GM08714 (cell line): ENCODE results near the gene WDR64.
"Not testable (repeated sequence)": the region's sequence is repeated elsewhere in the genome, so short reads cannot be mapped to it uniquely, and the experiment has no call there.

Experiments used
- H3K4me3 ChIP-seq: fragments of 200-500 bp; sonication (Bioruptor generic); 2 replicates; pipeline ENCODE4 v1.5.1; 2014; ENCODE audit warnings: mild to moderate bottlenecking, low read length, inconsistent platforms
- ZNF274 ChIP-seq: IDR thresholded peaks from 2 replicates; pipeline ENCODE4 v1.6.1; 2012; ENCODE audit warnings: mild to moderate bottlenecking, low read depth, low read length

The WDR64 gene

GRCh38 chr1:241672301-241672700 is 20.2 kb downstream of the WDR64 start:
- H3K4me3 ChIP-seq: no peak overlapping the region
- no peak for TF ChIP-seq ZNF274

- TF ChIP-seq ZNF274: no peak
- no peak overlapping the region for H3K4me3 ChIP-seq
Observed at GRCh38 chr1:241674805-241675384, 22.8 kb downstream of the WDR64 start.

GRCh38 chr1:241675983-241676382 is 23.9 kb downstream of the WDR64 start:
- no peak for TF ChIP-seq ZNF274
- no peak overlapping the region for H3K4me3 ChIP-seq

GRCh38 chr1:241677201-241677600 is 25.1 kb downstream of the WDR64 start:
- no peak for TF ChIP-seq ZNF274
- H3K4me3 ChIP-seq: no peak overlapping the region

- TF ChIP-seq ZNF274: no peak
- no peak overlapping the region for H3K4me3 ChIP-seq
Observed at GRCh38 chr1:241678536-241678935, 26.5 kb downstream of the WDR64 start.

DNA sequence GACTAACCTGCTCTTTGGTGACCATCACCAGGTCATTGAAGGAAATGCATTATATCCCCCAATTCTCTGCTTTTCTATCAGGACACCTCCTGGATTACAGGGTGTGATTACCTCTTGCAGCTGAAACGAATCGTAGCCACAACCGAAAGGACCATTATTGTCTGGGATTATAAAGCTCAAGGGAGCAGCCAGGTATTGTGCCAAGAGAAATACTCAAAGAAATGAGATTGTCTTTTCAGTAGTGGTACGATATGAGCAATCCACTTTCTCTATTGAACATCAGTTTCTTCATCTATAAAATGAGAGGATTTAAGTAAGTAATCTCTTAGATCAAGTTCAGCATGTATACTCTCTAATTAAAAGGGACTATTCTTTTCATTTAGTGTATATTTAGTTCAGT is 27.3 kb downstream of the WDR64 start:
- no peak overlapping the region for H3K4me3 ChIP-seq
- TF ChIP-seq ZNF274: no peak

GRCh38 chr1:241679961-241680360 is 27.9 kb downstream of the WDR64 start:
- H3K4me3 ChIP-seq: no peak overlapping the region

GRCh38 chr1:241681861-241682448 is 29.9 kb downstream of the WDR64 start:
- H3K4me3 ChIP-seq: not testable (repeated sequence)

More at GRCh38 chr1:241679961-241680360, 27.9 kb downstream of the WDR64 start:
- no peak for TF ChIP-seq ZNF274

DNA sequence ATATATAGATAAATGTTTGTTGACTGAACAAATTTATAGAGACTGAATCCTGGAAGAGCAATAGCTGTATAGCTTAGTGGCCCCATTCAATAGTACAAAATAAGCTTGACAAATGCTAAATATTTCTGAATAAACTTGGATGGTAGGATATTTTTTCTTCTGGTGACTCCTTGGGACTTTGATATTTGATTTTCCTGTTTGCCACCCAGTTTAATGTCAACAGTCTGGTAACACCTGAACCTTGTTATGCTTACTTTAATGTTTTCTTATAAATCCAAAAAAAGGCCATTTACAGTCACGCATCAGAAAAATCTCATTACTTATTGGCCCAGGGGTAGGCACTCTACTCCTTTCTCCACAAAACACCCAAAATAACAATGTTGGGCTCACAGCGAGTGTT is 30.8 kb downstream of the WDR64 start:
- TF ChIP-seq ZNF274: no peak
- H3K4me3 ChIP-seq: no peak overlapping the region

DNA sequence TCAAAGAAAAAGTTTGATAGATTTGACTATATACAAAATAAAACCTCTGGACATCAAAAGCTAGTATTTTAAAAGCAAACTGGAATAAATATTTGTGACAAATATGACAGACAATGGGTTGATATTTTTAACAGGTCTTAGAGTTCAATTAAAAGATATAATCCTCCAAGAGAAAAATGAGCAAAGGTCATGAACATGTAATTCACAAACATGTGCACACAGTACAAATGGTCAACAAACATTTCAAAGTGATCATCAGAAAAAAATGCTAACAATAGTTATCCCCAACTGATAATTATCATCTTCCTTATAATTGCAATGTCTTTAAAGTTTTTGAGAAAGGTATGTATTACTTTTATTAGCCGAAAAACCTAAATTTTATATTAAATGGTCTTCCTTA is 32.0 kb downstream of the WDR64 start:
- no peak overlapping the region for H3K4me3 ChIP-seq
- TF ChIP-seq ZNF274: no peak

DNA sequence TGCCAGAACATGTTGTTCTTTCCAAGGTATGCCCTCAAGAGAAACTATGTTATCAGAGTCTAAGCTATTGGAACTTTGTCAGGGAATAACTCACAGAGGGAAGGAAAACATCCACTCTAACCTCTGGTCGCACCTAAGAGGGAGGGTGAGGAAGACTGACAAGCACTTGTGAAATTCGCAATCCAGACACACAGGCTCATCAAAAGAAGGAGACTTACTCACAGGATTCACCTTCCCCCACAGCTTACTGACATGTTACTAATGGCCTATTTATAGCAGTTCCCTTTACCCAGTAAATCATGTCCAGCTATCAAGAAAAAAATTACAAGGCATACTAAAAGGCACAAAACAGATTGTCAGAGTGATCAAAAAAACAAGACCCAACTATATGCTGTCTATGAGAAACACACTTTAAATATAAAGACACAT is 36.9 kb downstream of the WDR64 start:
- TF ChIP-seq ZNF274: no peak
- no peak overlapping the region for H3K4me3 ChIP-seq

DNA sequence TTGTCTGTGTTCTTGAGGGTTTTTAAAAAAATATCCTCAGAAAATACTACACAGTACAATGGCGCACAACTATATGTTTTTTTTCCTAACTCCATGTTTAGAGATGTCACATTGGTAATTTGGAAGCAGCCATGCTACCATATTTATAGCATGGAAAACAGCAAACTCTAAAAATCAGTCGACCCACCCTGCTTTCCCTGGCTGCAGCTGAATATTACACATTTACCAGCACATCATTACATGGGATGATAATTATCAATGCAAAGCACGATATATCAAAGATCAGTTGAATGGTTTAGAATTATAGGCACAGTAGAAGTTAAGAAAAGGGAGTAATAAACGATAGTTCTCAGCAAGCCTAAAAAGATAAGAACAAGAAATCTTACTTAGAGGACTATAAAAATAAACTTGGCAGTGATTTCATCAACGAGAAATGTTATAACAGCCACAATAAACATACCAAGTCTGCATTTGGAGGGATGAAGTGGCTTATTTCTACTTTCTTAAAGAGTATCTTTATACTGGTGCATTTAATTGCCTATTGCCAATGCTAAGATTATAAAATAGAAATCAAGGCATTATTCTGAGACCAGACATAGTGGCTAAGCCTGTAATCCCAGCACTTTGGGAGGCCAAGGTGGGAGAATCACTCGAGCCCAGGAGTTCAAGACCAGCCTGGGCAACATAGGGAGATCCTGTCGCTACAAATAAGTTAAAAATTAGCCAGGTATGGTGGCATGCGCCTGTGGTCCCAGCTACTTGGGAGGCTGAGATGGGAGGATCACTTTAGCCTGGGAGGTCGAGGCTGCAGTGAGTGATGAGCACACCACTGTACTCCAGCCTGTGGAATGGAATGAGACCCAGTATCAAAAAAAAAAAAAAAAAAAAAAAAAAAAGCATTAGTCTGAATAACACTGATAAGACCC is 43.4 kb downstream of the WDR64 start:
- TF ChIP-seq ZNF274: no peak
- no peak overlapping the region for H3K4me3 ChIP-seq

- no peak overlapping the region for H3K4me3 ChIP-seq
- no peak for TF ChIP-seq ZNF274
Observed at GRCh38 chr1:241696172-241696814, 44.2 kb downstream of the WDR64 start.

DNA sequence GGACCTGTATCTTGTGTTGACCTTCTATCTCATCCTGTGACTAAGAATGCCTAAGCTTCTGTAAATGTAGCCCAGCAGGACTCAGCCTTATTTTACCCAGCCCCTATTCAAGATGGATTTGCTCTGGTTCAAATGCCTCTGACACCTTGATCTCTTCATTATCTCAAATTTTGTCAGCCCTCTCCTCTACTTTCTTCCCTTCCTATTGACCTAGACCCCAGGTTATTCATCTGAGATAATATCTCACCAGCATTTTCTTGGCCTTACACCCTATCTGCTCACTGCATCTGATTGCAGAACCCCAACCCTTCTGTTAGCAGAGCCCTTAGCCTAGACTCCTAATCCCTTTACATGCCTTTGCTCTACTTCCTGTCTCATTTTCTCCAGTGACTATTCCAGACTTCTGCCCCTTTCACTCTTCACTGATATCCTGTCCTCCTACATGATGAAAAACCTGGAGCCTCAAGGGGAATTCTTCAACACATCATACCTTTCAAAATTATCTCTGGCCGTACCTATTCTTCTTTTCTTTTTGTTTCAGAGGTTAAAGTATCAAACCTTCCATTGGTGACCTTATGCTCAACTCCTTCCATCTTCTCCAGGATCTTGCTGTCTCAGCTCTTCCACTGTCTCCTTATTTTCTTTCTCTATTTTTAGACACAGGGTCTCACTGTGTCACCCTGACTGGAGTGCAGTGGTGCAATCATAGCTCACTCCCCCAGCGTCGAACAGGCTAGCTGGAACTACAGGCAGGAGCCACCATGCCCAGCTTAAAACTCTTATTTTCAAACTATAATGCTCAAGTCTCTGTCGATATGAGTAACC is 44.9 kb downstream of the WDR64 start:
- H3K4me3 ChIP-seq: no peak overlapping the region
- no peak for TF ChIP-seq ZNF274
